Embryonic facial prominence (tissue), 1 donor: ENCODE results near the gene MCRS1.
"Not testable (repeated sequence)": the region's sequence is repeated elsewhere in the genome, so short reads cannot be mapped to it uniquely, and the experiment has no call there.

Experiments used
- DNase-seq: peaks from one replicate; pipeline ENCODE4 v3.0.0-alpha.2; 2016; ENCODE audit errors: extremely low spot score

The MCRS1 gene, protein sequence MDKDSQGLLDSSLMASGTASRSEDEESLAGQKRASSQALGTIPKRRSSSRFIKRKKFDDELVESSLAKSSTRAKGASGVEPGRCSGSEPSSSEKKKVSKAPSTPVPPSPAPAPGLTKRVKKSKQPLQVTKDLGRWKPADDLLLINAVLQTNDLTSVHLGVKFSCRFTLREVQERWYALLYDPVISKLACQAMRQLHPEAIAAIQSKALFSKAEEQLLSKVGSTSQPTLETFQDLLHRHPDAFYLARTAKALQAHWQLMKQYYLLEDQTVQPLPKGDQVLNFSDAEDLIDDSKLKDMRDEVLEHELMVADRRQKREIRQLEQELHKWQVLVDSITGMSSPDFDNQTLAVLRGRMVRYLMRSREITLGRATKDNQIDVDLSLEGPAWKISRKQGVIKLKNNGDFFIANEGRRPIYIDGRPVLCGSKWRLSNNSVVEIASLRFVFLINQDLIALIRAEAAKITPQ

DNA sequence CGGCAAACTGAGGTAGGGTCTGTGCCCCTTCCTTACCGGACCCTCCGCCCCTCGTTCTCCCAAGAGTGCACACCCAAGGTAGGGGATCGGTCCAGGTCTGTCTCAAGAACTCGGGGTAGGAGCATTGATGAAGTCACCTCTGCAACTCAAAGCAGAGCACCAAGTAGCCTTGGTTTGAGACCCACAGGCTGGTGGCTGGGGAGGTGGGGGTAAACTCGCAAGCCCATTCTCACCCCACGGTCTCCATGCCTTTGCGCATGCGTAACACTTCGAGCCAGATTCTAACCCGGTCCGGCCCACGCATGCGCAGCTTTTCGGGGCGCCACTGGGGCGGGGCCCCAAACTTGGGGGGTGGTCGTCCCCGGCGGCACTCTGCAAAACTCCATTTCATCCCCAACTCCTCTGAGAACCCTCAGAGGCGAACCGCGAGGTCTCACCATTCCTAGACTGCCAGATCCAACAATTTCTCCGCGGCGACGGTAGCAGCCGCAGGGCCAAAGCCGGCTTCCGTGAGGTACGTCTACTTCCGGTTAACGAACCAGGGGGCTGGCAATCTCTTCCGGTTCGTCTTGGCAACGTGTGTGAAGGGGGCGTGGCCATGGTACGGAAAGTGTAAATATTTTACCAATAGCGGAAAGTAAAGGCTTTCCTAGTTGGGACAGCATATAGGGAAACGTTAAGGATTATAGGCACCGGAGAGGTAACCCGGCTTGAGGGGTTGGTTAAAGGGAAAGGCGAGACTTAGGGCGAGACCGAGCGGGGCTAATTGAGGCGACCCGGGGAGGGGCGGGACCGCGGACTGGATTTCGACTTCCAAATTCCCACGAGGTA lies at the start of gene MCRS1:
Gene MCRS1, minus strand, starts transcription at position 532 of the 831 bp plus-strand sequence. CDS start 1,411 bp downstream, outside the sequence.
- DNase-seq, result peak; percentile 88

DNA sequence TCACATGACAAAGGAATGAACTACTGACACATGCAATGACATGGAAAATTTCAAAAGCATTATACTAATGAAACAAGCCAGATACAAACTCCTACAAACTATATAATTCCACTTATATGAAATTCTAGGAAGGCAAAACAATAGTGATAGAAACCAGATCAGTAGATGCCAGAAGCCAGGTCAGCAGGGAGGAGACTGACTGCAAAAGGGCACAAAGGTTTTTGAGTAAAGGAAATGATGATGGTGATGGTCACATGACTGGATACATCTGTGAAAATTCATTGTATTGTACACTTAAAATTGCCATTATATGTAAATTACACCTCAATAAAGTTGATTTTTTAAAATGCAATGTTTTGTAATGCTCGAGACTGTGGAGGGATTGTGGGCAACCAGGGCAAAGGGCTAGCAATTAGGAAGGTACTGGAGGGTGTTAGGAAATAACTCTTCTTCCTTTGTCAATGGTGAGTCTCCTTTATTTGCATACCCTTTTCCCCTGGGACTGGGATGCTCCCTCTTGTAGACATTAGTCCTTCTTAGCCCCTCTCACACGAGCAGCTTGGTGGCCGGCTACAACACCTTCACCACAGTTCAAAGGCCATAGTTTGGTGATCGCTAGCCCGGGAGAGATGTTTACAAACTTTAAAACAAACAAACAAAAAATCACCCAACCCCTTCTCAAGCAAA lies 48.7 kb upstream of the MCRS1 start:
- no peak for DNase-seq

DNA sequence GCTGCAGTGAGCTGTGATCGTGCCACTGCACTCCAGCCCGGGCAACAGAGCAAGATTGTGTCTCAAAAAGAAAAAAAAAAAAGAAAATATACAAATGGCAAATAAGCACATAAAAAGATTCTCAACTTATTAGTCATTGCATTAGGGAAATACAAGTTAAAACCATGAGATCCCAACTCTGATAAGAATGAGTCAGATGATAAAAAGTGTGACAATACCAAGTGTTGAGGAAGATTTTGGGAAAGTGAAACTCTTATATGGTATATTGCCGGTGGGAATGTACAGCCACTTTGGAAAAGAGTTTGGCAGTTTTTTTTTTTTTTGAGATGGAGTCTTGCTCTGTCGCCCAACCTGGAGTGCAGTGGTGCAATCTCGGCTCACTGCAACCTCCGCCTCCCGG lies 47.8 kb upstream of the MCRS1 start:
- DNase-seq, result no peak

DNA sequence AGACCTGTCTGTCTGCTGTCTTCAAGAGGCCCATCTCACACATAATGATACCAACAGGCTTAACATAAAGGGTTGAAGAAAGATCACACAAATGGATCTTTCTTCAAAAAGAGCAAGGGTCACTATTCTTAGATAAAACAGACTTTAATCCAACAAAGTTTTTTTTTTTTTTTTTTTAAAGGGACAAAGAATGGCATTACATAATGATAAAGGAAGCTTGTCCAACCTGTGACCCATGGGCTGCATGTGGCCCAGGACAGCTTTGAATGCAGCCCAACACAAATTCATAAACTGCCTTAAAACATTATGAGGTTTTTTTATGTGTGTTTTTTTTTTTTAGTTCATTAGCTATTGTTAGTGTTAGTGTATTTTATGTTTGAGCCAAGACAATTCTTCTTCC lies 44.3 kb upstream of the MCRS1 start:
- DNase-seq, result no peak

DNA sequence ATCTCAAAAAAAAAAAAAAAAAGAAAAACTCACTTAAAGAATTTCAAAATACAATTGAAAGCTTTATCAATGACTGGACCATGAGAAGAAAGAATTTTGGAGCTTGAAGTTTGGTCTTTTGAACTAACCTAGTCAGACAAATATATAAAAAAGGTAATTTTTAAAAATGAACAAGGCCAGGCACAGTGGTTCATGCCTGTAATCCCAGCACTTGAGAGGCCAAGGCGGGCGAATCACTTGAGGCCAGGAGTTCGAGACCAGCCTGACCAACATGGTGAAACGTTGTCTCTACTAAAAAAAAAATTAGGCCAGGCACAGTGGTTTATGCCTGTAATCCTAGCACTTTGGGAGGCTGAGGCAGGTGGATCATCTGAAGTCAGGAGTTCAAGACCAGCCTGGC lies 42.8 kb upstream of the MCRS1 start:
- not testable (repeated sequence) for DNase-seq

DNA sequence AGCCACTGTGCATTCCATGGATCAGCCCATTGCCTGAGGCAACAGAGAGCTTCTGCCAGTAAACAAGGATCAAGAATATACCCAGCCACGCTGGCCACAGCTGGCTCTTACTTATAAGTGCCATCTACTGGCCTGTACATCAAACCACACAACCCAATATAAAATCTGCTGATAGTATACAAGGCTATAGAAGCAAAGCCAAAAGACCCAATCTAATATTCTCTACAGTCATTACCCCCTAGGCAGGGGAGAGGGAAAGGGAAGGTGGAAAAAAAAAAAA lies 41.9 kb upstream of the MCRS1 start:
- DNase-seq, result no peak

DNA sequence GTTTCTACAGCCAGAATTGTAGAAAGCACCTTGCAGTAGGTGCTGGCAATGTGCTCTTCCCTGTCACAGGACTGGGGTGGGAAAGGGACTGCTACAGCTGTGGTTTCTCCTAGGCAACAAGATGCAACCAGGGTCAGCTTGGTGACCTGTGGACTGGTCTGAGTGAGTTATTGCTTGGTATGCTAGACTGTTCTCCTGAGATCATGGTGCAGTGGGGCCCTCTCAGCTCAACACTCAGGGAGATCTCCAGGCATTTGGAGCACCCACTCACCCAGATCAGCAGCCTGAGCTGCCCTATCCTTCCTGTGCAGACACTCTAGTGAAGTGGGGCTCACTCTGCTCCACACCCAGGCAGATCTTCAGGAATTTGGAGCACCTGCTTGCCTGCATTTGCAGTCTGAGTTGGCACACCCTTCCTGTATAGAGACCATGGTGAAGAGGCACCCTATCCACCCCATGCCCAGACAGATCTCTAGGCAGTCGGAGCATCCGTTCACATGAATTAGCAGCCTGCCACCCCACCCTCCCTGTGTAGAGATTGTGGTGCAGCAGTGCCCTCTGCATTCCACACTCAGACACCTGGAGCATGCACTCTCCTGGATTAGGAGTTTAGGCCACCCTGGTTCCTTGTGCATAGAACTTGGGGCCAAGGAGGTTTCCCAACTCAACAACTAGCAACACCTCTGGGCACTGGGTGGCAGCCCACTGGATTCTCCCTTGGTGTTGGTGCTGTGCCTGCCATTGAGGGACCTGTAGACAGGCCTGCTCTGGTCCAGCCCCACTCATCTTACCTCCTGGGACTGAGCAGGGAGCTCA lies 41.3 kb upstream of the MCRS1 start:
- no peak for DNase-seq

DNA sequence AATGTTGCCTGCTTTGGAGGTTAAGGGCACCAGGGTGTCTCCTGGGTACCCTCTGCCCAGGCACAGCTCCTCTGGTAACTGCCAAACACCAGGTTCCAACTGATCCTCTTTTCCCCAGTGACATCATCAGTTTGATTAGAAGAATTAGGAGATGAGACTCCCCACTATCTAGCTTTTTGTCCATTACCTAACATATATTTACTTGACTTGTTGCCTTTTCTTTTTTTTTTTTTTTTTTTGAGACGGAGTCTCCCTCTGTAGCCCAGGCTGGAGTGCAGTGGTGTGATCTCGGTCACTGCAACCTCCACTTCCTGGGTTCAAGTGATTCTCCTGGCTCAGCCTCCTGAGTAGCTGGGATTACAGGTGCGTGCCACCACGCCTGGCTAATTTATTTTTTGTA lies 37.6 kb upstream of the MCRS1 start, which contains the start of gene FAM186B:
Gene FAM186B, minus strand, starts transcription at position 101 of the 400 bp plus-strand sequence. CDS start 162 bp downstream, outside the sequence.
- DNase-seq, result not testable (repeated sequence)

DNA sequence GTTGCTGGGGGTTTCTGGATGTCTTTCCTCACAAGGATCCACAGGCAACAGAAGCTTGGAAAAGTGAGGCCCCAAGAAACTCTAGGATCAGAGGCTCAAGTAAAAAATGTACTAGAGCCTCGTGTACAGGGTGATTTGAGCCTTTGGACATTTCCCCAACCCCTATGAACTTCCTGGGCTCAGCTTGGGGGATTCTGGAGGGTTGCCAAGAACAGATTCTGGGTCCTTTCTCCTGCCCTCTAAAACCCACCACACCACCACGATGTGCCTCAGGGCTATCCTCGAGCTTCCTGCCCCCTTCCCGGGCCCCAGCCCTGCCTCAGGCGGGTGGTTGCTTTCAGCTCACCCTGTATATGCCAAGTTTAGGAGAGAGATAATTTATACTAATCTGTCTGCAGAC lies 36.9 kb upstream of the MCRS1 start:
- DNase-seq, result no peak

DNA sequence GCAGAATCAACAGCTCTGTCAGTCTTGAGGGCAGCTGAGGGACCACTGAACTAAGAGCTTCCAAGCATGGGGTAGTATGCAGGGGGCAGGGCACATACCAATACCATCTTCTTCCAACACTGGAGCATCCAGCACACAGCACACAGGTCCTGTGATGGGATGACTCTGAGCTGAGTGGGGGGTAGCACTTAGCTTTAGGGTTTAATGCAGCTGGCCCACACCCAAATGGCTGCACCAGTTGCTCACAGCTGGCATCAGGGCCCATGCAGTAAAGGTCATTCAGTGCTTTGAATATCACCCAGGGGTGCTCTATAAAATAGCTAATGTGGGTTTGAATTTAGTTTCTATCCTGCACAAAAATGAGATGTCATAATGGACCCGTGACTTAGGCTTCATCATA lies 35.8 kb upstream of the MCRS1 start:
- DNase-seq, result no peak

DNA sequence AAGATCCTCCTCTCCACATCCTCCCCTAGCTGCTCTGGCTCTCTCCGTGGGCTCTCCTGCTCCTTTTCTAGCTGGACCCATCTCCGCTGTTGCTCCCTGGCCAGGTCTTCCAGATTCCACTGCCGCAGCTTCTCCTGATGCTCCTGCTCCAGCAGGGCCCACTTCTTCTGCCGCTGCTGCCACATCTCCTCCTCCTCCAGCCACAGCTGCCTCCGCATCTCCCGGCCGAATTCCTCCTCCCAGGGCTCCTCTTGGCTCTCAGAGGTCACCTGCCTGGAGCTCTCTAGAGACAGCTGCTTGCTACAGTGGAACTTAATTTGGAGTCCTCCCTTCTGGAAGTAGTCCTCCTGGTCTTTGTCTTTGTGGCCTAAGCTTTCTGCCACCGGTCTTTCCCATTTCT lies 32.0 kb upstream of the MCRS1 start:
- no peak for DNase-seq

DNA sequence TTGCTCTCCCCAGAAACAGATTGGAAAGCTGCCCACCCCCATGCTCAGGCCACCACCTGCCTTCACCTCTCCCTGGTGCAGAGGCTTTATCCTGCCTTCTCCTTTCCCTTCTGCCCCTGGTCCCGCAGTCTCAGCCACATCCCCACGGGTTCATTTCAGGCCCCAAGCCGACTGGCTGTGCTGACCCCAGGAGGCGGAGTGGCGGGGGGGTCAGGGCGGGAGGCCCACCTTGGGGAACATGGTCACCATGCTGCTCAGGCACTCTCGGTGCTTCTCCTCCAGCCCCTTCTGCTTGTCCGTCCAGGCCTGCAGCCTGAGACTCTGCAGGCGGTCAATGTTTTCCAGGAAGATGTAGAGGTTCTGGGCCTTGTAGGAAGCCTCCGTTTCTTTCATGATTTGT lies 30.6 kb upstream of the MCRS1 start:
- DNase-seq, result no peak

DNA sequence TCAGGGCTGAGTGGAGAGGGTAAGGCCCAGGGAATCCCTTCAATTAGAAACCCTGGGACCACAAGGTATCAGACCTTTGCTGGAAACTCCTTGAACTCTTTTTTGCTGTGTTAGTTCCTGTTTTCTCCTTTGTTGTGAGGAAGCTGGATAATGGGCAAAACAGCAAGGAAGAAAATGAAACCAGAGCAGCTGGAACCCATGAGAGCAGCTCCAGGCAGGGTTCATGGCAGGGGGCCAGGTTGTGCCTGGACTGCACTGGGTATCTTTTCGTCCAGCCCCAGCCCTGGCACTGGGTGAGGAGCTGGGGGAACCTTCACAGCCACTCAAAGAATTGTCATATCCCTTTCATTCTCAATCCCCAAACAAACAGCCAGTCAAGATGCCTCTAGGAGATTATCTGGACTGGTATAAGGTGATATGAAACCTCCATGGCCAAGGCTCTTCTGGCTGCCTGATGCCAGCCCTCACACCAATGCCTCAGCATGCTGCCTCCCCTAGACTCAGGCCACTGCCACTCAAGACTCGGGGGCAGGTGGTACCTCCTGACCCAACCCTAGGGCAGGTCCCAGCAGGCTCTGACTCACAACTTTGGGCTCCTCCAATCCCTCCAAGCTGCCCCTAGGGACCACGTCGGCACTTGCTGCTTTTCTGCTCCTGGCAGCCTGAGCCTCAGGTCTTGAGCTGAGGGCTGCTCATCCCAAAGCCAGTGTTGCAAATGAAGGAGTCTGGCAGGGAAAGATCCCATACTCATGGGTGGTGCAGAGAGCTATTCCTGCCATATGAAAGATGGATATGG lies 21.0 kb upstream of the MCRS1 start:
- DNase-seq, result no peak

DNA sequence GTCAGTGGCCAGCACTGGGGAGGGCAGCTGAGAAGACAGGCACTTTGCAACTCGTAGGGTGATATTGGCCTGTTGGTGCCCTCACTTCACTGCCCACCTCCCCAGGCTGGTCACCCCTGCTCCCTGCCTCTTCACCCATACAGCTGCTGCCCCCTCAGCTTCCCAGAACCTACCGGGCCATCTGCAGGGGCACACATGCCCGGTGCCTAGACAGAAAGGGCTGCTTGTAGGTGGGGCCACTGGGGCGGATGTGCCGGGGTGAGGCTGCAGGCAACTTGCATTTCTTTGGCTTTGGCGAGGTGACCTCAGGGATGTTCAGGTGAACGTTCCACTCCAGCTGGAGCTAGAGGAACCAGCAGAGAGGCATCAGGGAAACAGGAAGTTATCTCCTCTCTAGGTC lies 20.3 kb upstream of the MCRS1 start:
- no peak for DNase-seq

DNA sequence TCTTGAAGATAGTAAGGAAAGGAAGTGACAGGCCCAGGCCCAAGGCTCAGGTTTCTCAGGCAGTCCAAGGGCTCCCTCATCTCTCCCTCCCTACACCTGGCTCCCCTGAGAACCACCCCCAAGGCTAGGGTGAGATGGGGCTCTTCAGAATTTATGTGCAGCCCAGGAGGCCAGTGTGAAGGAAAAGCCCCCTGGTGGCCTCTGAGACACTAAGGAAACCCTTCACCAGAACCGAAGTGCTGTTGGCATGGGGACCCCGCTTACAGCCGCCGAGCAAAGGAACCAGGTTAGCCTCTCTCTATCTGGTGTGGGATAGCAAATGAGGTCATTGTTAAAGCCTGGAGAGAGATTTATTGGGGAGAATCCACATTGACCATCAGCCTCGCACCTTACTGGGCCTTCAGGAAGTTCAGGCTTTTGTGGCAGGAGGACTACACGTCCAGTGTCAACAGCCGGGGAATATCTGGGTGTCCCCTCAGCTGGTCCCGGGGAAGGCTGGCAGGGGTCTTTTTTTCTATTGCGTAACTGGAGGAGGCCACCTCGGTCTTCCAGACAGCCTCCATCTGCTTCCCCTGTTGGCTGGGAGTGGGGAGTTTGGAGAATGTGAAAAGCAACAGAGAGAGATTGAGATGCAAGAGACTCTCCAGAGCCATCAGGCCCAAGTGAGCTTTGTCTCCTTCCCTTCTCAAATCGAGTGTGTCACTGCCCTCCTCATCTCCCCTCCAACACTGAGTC lies 19.4 kb upstream of the MCRS1 start:
- no peak for DNase-seq

DNA sequence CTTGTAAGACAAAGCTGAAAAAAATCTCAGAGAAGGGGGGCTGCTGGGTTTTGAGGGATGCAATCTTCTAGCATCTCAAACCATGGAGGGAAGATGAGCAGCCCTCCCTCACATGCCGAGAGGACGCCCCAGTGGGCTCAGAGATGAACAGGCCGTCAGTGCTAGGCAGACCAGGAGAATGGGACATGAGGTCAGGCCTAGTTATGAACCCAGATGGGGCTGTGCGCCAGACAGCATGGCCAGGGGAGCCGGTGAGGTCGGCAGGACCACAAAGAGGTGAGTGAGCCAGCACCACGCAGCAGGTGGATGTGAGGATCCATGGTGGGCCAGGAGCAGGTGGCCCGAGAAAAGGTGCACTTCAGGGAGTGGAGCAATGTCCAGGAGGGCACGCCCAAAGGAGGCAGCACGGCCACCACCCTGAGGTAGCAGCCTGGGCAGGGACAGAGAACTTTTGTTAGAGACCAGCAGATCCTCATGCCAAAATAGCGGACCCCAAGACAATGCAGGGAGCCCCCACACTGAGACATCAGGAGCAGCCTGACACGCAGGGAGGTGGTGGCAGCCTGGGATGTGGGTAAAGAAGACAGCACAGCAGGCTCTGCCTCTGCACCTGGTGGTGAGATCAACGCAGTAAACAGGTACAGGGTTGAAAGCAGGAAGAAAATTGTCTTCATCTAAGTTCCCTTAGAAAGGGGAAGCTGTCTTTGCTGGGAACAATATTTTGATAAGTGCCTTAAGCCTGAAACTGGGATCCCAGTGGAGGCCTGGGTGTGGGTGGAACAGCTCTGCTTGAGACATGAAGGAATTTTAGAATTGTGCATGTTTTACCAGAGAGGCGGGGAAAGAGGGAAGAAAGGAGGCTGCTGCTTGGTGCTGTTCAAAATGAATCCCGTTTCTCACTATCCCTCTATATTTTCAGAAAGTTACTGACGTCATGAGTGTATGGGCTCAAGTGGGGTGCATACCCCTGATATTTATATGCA lies 17.8 kb upstream of the MCRS1 start:
- DNase-seq, result no peak

DNA sequence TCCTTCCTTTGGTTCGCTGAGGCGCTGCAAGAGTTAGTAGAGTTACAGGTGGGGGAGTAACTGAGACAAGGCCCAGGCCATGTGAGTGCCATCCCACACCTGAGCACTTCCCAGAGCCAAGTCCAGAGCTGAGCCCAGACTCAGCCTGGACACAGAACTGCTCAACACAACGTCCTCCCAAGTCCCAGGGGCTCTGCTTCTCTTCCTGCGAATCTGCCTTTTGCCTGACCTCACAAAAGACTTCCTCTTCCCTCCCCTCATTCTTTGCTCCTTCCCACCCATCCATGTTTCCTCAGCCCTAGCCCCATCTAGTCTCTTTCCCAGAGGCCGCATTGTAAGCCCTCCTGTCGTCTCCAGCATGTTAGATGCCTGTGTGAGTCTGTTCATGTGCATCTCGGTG lies 16.6 kb upstream of the MCRS1 start:
- DNase-seq, result no peak

DNA sequence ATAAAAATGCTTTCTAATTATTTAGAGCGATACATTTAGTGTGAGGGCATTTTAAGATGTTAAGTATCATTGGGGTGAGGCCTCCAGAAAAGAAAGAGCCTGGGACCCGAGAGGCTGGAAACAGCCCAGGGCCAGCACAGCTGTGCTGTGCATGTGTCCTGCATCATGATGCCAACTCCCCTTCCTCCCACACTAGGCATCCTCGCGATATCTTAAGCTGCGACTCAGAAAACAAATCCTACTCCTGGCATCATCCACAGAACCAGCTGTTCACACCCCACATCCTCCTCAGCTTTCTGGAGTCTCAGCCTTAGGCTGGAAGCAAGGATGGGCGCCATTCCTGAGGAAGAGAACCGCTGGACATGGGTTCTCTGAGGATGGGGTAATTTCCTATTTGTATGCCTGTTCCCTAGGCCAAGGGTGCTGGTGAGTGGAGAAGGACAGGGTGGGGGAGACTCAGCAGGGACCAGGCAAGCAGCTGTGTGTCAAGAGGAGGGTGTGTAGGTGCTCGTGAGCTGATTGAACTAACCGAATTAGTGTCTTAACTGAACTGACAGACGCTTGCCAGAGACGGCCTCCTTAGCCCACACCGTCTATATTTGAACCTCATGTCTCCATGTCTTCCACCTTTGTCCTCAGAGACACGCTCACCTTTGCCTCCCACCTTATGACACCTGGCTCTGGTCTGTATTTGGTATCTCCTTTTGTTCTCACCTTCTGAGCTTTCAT lies 15.6 kb upstream of the MCRS1 start:
- DNase-seq, result no peak
